ENCODE measurements around the gene RSPRY1.

DNA sequence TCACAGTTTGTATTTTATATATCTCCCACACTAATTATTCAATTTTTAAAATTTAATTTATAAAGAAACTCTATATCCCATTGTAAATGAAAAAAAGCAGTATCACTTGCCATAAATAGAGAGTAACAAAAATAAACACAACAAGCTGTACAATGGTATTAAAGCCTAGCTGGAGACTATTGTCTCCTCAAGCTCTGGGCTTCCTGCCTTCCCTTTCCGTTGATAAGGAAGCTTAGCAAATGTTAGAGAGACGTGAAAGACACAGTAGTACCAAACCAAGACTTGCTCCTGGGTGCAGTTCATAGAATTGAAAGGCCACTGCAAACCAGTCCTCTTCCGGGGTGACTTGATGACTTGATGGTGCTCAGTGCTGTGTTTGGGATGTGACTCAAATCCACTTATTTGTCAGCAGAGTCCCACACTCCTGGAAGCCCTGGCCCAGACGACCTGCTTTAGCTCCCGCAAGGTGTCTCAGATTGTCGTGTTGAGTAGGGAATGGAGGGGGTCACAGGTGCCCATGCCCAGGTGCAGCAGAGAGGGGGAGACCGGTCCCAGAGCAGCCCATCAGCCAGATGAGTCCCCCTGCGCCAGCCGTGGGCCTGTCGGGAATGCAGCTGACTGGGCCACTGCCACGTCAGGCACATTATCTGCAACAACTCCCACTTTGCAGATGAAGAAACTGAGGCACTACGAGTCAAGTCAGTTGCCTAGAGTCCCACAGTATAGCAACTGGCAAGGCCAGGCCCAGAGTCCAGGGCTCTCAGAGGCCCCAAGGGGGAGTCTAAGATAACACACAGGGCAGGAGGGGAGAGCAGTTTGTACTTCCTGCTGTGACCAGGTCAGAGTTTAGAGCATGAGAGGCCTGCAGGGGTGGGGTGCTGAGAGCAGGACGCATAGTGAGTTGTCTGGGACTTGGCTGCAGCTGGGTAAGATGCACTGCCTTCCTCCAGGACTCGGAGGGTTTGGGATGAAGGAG is 40.8 kb upstream of the RSPRY1 start:
- TF ChIP-seq ARNT (IDR thresholded peaks at IDR 0.05), result no peak
- no peak for TF ChIP-seq FOXA1 (IDR thresholded peaks at IDR 0.05)
- TF ChIP-seq TARDBP (IDR thresholded peaks at IDR 0.05), result no peak
- TF ChIP-seq ELF4 (IDR thresholded peaks at IDR 0.05), result no peak
- TF ChIP-seq NFRKB (IDR thresholded peaks at IDR 0.05), result no peak
- TF ChIP-seq ZNF384 (IDR thresholded peaks at IDR 0.05), result no peak
- TF ChIP-seq L3MBTL2 (conservative IDR thresholded peaks at IDR 0.05), result no peak
